A549 treated with GW870086 at 1 μM for 4 hours (cell line): ENCODE results near the gene CST1. TPM values are rescaled to one million over a fixed set of nuclear protein-coding genes. Genes with fewer than 3 reads are reported as not detected.

Experiments used
- total RNA-seq: library from RNA; stranded (reverse); fragments of 200-300 nt; extraction: Qiagen RNA extraction; gene quantifications from 5 replicates; pipeline ENCODE4 v1.2.3, GENCODE V29; 2022; ENCODE audit warnings: low read depth

CST1 gene, protein sequence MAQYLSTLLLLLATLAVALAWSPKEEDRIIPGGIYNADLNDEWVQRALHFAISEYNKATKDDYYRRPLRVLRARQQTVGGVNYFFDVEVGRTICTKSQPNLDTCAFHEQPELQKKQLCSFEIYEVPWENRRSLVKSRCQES
- total RNA-seq = 0.44 to 2.1 TPM (median 1.2 TPM) in 5 replicates

DNA sequence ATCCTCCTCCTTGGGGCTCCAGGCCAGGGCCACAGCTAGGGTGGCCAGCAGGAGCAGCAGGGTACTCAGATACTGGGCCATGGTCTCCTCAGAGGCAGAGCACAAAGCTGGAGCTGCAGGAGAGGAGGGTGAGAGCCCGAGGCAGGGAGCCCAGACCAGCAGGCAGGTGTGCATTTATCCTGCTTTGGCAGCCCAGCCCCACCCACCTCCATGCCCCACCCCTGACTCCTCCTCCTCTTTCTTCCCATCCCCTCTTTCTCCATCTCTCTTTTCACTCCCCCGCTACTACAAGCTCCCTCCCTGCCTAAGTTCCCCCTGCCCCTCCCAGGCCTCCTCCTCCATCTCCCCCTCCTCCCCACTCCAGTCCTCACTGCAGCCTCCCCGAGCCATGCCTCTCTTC lies at the start of gene CST1:
Gene CST1, minus strand, starts transcription at position 150 of the 400 bp plus-strand sequence. Its CDS starts 69 bp downstream, at position 81.

Other genes with a start within 250 kb of the CST1 start
- gene CST9L, start 182.5 kb downstream of the CST1 start, total RNA-seq = not detected in 5 replicates
- gene CST9, start 145.0 kb downstream of the CST1 start, total RNA-seq = not detected in 5 replicates
- 267 to 420 TPM (median 398 TPM) in 5 replicates for gene CST3, start 113.0 kb downstream of the CST1 start, total RNA-seq
- not detected in 5 replicates for gene CST4, start 61.9 kb downstream of the CST1 start, total RNA-seq
- 0.19 to 0.43 TPM (median 0.27 TPM) in 4 of 5 replicates, not detected in the other for gene CST2, start 75.8 kb upstream of the CST1 start, total RNA-seq
- gene CST5, start 128.8 kb upstream of the CST1 start, total RNA-seq = not detected in 5 replicates
- not detected in 5 replicates for gene GGTLC1, start 237.8 kb upstream of the CST1 start, total RNA-seq